K562 (cell line): ENCODE results near the gene PGD. TPM values are rescaled to one million over a fixed set of nuclear protein-coding genes. Genes with fewer than 3 reads are reported as not detected.

ENCODE experiments used
- CC2D1A ChIP-seq: fragments of 450-650 bp; IDR thresholded peaks from 2 replicates; pipeline ENCODE4 v1.6.1; 2017; ENCODE audit warnings: mild to moderate bottlenecking
- CEBPB ChIP-seq: fragments of 450-650 bp; IDR thresholded peaks from 2 replicates; pipeline ENCODE4 v1.6.1; 2016; ENCODE audit warnings: missing genetic modification characterization, missing compliant biosample characterization
- MCM5 ChIP-seq: fragments of 450-650 bp; IDR thresholded peaks from 2 replicates; pipeline ENCODE4 v1.6.1; 2016; ENCODE audit warnings: low read depth
- NEUROD1 ChIP-seq: fragments of 150-350 bp; IDR thresholded peaks from 2 replicates; pipeline ENCODE4 v1.6.1; 2014; ENCODE audit warnings: borderline replicate concordance, low read length, low read depth; ENCODE audit not compliant: partially characterized antibody
- TCFL5 ChIP-seq: fragments of 250-450 bp; sonication (Bioruptor Pico); conservative IDR thresholded peaks from 2 replicates; pipeline ENCODE4 v1.6.1; 2021; ENCODE audit warnings: mild to moderate bottlenecking, moderate library complexity, matching md5 sums
- ZBTB17 ChIP-seq: fragments of 450-650 bp; formaldehyde crosslinking; IDR thresholded peaks from 2 replicates; pipeline ENCODE4 v1.4.0; 2020; ENCODE audit warnings: mild to moderate bottlenecking
- ZC3H8 ChIP-seq: fragments of 450-650 bp; IDR thresholded peaks from 2 replicates; pipeline ENCODE4 v1.6.1; 2017
- ZNF133 ChIP-seq: fragments of 250-450 bp; sonication (Bioruptor Pico); IDR thresholded peaks from 2 replicates; pipeline ENCODE4 v1.4.0; 2020; ENCODE audit warnings: mild to moderate bottlenecking
- polyA plus RNA-seq, 8 experiments: library from polyadenylated mRNA; depleted of rRNA in 4 of 8; stranded (reverse) in 5 of 8; unstranded in 3 of 8; fragments of >200 nt; fragmentation: Nextera tagmentation in 2 of 8; fragmentation: Illumina TruSeq in 1 of 8; extraction: Ambion mirVana in 2 of 8; extraction: Trizol in 1 of 8; gene quantifications; 2 replicates each; pipeline versions ENCODE4 v1.2.1 to v1.2.3, GENCODE V29; 2011 to 2014; ENCODE audit warnings: inconsistent platforms in 1 of 8, missing spikeins in 1 of 8
- total RNA-seq, 7 experiments: library from RNA; depleted of rRNA in 6 of 7; stranded (reverse); fragments of >200 nt in 6 of 7; fragmentation: Illumina TruSeq in 2 of 7; extraction: Trizol in 2 of 7; gene quantifications; 2 replicates each; pipeline versions ENCODE4 v1.2.1 to v1.2.3, GENCODE V29; 2011 to 2021; ENCODE audit warnings: low replicate concordance in 1 of 7
- TF ChIP-seq, protein P1 (sequence below): fragments of 200-600 bp; sonication (generic); IDR thresholded peaks from one replicate; pipeline ENCODE4 v1.6.1; 2012; ENCODE audit warnings: mild to moderate bottlenecking, low read depth, low read length, inconsistent platforms
- TF ChIP-seq, protein P2 (sequence below): fragments of 250-450 bp; sonication (Bioruptor Pico); IDR thresholded peaks from 2 replicates; pipeline ENCODE4 v1.4.0; 2020
- TF ChIP-seq, protein P3 (sequence below): IDR thresholded peaks from 3 replicates; pipeline ENCODE4 v1.6.1; 2011; ENCODE audit warnings: borderline replicate concordance, mild to moderate bottlenecking, moderate library complexity; ENCODE audit not compliant: insufficient read length; ENCODE audit errors: extremely low read depth

The PGD gene
- total and polyA plus RNA-seq, 9 of the 15 experiments (the other 6 are each of a cell fraction or from before 2014, with no cell fraction given) = 177 to 542 (median 270) TPM

DNA sequence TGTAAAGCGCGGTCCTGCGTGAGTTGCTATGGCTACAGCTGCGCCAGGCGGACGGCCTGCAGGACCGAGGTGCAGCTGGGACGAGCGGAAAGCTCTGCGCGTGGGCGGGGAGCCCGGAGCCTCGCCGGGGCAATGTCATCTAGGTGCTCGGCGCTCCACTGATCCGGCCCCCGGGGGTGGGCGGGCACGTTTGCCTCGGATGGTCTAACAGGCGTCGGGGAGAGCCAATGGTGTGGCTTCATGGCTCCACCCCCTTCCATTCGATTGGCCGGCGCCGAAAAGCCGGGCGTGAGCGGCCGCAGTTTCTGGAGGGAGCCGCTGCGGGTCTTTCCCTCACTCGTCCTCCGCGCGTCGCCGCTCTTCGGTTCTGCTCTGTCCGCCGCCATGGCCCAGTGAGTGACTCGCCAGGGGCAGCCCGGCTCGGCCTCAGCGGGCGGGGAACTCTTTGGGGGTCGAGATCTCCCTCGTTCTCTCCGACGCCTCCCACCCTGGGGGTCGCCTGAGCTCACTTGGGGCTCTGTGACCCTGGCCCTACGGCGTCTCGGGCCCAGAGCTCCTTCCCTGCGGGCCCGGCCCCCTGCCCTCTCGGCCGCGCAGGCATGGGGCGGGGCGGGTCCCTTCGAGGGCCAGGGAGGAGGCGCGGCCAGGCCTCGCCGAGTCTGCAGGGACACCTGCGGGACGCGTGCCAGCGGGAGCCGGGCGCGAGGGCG, at the start of gene PGD (continued):
- TF ChIP-seq, protein P1, sequence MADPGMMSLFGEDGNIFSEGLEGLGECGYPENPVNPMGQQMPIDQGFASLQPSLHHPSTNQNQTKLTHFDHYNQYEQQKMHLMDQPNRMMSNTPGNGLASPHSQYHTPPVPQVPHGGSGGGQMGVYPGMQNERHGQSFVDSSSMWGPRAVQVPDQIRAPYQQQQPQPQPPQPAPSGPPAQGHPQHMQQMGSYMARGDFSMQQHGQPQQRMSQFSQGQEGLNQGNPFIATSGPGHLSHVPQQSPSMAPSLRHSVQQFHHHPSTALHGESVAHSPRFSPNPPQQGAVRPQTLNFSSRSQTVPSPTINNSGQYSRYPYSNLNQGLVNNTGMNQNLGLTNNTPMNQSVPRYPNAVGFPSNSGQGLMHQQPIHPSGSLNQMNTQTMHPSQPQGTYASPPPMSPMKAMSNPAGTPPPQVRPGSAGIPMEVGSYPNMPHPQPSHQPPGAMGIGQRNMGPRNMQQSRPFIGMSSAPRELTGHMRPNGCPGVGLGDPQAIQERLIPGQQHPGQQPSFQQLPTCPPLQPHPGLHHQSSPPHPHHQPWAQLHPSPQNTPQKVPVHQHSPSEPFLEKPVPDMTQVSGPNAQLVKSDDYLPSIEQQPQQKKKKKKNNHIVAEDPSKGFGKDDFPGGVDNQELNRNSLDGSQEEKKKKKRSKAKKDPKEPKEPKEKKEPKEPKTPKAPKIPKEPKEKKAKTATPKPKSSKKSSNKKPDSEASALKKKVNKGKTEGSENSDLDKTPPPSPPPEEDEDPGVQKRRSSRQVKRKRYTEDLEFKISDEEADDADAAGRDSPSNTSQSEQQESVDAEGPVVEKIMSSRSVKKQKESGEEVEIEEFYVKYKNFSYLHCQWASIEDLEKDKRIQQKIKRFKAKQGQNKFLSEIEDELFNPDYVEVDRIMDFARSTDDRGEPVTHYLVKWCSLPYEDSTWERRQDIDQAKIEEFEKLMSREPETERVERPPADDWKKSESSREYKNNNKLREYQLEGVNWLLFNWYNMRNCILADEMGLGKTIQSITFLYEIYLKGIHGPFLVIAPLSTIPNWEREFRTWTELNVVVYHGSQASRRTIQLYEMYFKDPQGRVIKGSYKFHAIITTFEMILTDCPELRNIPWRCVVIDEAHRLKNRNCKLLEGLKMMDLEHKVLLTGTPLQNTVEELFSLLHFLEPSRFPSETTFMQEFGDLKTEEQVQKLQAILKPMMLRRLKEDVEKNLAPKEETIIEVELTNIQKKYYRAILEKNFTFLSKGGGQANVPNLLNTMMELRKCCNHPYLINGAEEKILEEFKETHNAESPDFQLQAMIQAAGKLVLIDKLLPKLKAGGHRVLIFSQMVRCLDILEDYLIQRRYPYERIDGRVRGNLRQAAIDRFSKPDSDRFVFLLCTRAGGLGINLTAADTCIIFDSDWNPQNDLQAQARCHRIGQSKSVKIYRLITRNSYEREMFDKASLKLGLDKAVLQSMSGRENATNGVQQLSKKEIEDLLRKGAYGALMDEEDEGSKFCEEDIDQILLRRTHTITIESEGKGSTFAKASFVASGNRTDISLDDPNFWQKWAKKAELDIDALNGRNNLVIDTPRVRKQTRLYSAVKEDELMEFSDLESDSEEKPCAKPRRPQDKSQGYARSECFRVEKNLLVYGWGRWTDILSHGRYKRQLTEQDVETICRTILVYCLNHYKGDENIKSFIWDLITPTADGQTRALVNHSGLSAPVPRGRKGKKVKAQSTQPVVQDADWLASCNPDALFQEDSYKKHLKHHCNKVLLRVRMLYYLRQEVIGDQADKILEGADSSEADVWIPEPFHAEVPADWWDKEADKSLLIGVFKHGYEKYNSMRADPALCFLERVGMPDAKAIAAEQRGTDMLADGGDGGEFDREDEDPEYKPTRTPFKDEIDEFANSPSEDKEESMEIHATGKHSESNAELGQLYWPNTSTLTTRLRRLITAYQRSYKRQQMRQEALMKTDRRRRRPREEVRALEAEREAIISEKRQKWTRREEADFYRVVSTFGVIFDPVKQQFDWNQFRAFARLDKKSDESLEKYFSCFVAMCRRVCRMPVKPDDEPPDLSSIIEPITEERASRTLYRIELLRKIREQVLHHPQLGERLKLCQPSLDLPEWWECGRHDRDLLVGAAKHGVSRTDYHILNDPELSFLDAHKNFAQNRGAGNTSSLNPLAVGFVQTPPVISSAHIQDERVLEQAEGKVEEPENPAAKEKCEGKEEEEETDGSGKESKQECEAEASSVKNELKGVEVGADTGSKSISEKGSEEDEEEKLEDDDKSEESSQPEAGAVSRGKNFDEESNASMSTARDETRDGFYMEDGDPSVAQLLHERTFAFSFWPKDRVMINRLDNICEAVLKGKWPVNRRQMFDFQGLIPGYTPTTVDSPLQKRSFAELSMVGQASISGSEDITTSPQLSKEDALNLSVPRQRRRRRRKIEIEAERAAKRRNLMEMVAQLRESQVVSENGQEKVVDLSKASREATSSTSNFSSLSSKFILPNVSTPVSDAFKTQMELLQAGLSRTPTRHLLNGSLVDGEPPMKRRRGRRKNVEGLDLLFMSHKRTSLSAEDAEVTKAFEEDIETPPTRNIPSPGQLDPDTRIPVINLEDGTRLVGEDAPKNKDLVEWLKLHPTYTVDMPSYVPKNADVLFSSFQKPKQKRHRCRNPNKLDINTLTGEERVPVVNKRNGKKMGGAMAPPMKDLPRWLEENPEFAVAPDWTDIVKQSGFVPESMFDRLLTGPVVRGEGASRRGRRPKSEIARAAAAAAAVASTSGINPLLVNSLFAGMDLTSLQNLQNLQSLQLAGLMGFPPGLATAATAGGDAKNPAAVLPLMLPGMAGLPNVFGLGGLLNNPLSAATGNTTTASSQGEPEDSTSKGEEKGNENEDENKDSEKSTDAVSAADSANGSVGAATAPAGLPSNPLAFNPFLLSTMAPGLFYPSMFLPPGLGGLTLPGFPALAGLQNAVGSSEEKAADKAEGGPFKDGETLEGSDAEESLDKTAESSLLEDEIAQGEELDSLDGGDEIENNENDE = no peak
- TF ChIP-seq CC2D1A = no peak
- TF ChIP-seq, protein P2, sequence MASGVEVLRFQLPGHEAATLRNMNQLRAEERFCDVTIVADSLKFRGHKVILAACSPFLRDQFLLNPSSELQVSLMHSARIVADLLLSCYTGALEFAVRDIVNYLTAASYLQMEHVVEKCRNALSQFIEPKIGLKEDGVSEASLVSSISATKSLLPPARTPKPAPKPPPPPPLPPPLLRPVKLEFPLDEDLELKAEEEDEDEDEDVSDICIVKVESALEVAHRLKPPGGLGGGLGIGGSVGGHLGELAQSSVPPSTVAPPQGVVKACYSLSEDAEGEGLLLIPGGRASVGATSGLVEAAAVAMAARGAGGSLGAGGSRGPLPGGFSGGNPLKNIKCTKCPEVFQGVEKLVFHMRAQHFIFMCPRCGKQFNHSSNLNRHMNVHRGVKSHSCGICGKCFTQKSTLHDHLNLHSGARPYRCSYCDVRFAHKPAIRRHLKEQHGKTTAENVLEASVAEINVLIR (CRISPR knock-in tag) = peak; percentile 47
- no peak for TF ChIP-seq MCM5
- no peak for TF ChIP-seq ZC3H8
- TF ChIP-seq, protein P3, sequence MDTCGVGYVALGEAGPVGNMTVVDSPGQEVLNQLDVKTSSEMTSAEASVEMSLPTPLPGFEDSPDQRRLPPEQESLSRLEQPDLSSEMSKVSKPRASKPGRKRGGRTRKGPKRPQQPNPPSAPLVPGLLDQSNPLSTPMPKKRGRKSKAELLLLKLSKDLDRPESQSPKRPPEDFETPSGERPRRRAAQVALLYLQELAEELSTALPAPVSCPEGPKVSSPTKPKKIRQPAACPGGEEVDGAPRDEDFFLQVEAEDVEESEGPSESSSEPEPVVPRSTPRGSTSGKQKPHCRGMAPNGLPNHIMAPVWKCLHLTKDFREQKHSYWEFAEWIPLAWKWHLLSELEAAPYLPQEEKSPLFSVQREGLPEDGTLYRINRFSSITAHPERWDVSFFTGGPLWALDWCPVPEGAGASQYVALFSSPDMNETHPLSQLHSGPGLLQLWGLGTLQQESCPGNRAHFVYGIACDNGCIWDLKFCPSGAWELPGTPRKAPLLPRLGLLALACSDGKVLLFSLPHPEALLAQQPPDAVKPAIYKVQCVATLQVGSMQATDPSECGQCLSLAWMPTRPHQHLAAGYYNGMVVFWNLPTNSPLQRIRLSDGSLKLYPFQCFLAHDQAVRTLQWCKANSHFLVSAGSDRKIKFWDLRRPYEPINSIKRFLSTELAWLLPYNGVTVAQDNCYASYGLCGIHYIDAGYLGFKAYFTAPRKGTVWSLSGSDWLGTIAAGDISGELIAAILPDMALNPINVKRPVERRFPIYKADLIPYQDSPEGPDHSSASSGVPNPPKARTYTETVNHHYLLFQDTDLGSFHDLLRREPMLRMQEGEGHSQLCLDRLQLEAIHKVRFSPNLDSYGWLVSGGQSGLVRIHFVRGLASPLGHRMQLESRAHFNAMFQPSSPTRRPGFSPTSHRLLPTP = no peak
- TF ChIP-seq TCFL5 (CRISPR knock-in tag) = no peak
- TF ChIP-seq ZNF133 (CRISPR knock-in tag) = no peak
- TF ChIP-seq CEBPB (tag) = no peak
- peak; percentile 99 for TF ChIP-seq NEUROD1
- peak; percentile 100 for TF ChIP-seq ZBTB17 (CRISPR knock-in tag)
